Brain microvascular endothelial cell (primary cell): Measurements from ENCODE around the gene THSD7B.
"Not testable (repeated sequence)": the region's sequence is repeated elsewhere in the genome, so short reads cannot be mapped to it uniquely, and the experiment has no call there.

Experiments used
- DNase-seq: peaks from one replicate; pipeline ENCODE4 v3.0.0-alpha.2; 2020
- H3K27ac ChIP-seq: fragments of 250-450 bp; sonication (Bioruptor Pico); 2 replicates; pipeline ENCODE4 v1.5.1; 2020; ENCODE audit warnings: mild to moderate bottlenecking, moderate library complexity
- H3K27me3 ChIP-seq: fragments of 250-450 bp; sonication (Bioruptor Pico); replicated peaks from 2 replicates; pipeline ENCODE4 v1.5.1; 2020; ENCODE audit warnings: mild to moderate bottlenecking
- H3K36me3 ChIP-seq: fragments of 250-450 bp; sonication (Bioruptor Pico); replicated peaks from 2 replicates; pipeline ENCODE4 v1.5.1; 2020; ENCODE audit warnings: mild to moderate bottlenecking
- H3K4me3 ChIP-seq: 2 replicates; pipeline ENCODE4 v1.5.1; 2011; ENCODE audit warnings: low read depth, mild to moderate bottlenecking, control low read depth, low read length, moderate library complexity
- in situ Hi-C: cut with HindIII; loops from 2 replicates; pipeline ENCODE4 v1.10.0; 2017; ENCODE audit warnings: low sequenced_read_pairs, low pct_ligation_motif_present
- TF ChIP-seq, protein P1 (sequence below): IDR thresholded peaks from 2 replicates; pipeline ENCODE4 v1.5.1; 2011; ENCODE audit warnings: low read depth, mild to moderate bottlenecking, moderate library complexity, low read length, control low read depth, inconsistent platforms; ENCODE audit errors: missing control alignments

THSD7B gene

DNA sequence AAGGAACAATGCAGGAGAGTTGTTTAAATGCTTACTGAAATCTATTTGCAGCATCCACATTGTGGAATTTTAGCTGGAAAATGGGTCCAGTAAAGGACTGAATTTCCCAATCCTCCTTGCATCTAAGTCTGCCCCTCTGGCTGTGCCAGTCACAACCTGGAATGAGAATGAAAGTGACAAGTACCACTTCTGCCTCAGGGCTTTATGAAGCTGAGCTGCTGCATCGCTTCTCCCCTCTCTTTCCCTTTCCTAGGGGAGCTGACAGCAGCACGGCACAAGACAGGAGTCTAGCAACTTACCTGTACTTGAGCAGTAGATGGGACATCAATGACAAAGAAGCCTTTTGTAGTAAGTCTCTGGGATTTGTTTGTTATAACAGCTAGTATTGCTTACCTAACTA is 27.3 kb upstream of the THSD7B start:
- TF ChIP-seq, protein P1, sequence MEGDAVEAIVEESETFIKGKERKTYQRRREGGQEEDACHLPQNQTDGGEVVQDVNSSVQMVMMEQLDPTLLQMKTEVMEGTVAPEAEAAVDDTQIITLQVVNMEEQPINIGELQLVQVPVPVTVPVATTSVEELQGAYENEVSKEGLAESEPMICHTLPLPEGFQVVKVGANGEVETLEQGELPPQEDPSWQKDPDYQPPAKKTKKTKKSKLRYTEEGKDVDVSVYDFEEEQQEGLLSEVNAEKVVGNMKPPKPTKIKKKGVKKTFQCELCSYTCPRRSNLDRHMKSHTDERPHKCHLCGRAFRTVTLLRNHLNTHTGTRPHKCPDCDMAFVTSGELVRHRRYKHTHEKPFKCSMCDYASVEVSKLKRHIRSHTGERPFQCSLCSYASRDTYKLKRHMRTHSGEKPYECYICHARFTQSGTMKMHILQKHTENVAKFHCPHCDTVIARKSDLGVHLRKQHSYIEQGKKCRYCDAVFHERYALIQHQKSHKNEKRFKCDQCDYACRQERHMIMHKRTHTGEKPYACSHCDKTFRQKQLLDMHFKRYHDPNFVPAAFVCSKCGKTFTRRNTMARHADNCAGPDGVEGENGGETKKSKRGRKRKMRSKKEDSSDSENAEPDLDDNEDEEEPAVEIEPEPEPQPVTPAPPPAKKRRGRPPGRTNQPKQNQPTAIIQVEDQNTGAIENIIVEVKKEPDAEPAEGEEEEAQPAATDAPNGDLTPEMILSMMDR = no peak
- DNase-seq = no peak
- Histone ChIP-seq H3K27ac (no peak overlapping the region), H3K27me3 (no peaks in the 10 kb centered on the region), H3K4me3 (no peak overlapping the region), H3K36me3 (no peaks in the 10 kb centered on the region)
- in situ Hi-C loops = no loop called here

DNA sequence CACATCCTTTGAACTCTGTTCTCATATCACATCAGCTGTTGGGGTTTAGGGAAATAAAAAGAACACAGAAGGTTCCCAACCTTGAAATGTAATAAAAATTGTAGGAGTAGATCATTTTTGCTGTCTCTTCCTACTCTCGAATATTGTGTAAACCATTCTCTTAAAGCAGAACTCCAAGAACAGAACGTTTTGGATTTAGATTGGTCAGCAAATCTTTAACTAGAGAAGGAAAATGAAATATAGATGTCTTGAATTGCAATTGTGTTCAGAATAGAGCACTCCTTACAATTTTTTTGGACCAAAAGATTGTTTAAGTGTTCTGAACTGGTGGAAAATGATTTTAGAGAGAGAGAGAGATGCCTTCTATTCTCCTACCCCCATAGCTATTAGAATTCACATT is 23.9 kb upstream of the THSD7B start:
- no peak for DNase-seq
- TF ChIP-seq, protein P1 = no peak
- H3K36me3 ChIP-seq = no peaks in the 10 kb centered on the region
- H3K27ac ChIP-seq = no peak overlapping the region
- in situ Hi-C loops = no loop called here
- H3K27me3 ChIP-seq = no peaks in the 10 kb centered on the region
- H3K4me3 ChIP-seq = no peak overlapping the region

DNA sequence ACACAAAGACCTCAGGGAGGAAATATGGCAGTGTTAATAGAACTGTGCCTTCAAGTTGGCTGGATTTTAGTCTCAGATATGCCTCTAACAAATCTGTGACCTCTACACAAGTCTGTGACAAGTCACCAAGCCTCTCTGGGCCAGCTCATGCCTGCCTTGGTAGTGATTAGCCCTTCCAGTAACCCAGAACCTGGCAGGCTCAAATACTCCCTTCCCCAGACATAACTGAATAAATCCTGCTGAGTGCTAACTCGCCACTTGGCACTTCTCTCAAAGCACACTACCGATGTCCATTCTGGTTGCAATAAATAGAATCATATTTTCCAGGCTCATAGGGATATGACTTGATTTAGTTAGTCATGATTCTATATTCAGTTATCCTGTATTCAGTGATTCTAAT is 15.3 kb upstream of the THSD7B start:
- TF ChIP-seq, protein P1 = no peak
- no peaks in the 10 kb centered on the region for H3K27me3 ChIP-seq
- in situ Hi-C loops = no loop called here
- no peak overlapping the region for H3K4me3 ChIP-seq
- no peak for DNase-seq
- no peak overlapping the region for H3K27ac ChIP-seq
- H3K36me3 ChIP-seq = no peaks in the 10 kb centered on the region

DNA sequence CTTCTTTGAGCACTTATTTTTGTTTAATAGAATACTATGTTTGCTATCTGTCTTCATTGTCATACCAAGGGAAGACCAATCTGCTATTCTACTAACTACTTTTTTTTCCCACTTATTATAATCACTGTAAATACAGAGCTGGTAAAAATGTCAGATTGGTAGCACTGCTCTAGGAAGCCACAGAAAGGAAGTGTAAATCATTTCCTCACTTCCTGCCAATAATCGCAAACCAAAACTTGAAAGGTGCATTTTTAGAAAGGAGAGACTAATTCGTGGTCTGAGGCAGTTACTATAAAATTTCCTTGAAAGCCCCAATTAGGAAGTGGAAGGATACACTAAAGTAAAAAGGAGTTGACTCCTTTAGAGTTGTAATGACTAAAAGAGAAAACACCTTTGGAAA is 13.9 kb upstream of the THSD7B start:
- in situ Hi-C loops = no loop called here
- TF ChIP-seq, protein P1 = no peak

DNA sequence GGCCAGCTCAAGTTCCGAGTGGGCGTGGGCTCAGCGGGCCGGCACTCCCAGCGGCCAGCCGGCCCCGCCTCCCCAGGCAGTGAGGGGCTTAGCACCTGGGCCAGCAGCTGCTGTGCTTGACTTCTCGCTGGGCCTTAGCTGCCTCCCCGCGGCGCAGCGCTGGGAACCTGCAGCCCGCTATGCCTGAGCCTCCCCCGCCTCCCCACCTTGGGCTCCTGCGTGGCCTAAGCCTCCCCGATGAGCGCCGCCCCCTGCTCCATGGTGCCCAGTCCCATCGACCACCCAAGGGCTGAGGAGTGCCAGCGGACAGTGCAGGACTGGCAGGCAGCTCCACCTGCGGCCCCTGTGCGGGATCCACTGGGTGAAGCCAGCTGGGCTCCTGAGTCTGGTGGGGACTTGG is 6.8 kb upstream of the THSD7B start:
- DNase-seq, H3K4me3 ChIP-seq, H3K27ac ChIP-seq, in situ Hi-C loops, H3K27me3 ChIP-seq, H3K36me3 ChIP-seq: not testable (repeated sequence)

More for the DNA sequence above, 13.9 kb upstream of the THSD7B start:
- H3K36me3 ChIP-seq = no peaks in the 10 kb centered on the region
- no peak overlapping the region for H3K27ac ChIP-seq
- H3K27me3 ChIP-seq = no peaks in the 10 kb centered on the region
- no peak for DNase-seq
- no peak overlapping the region for H3K4me3 ChIP-seq

- Histone ChIP-seq H3K36me3 (no peaks in the 10 kb centered on the region), H3K4me3 (no peak overlapping the region), H3K27ac (no peak overlapping the region), H3K27me3 (peaks cover 31% of the 10 kb centered on the region)
- DNase-seq = no peak
- in situ Hi-C loops = no loop called here
- TF ChIP-seq, protein P1 = no peak
Observed at GRCh38 chr2:136764452-136765255, 691 bp upstream of the THSD7B start.
